GM19452 (cell line): ENCODE results near the gene ACOT7.

Source experiments
- ATAC-seq: cut with Tn5 transposase; IDR thresholded peaks from one replicate; pipeline ENCODE4 v1.9.1; 2021; ENCODE audit not compliant: unreplicated experiment

ACOT7 gene

GRCh38 chr1:6292102-6292501 lies 101.5 kb downstream of the ACOT7 start:
- ATAC-seq = no peak

GRCh38 chr1:6288665-6289064 lies 104.9 kb downstream of the ACOT7 start:
- ATAC-seq = no peak

GRCh38 chr1:6288026-6288425 lies 105.5 kb downstream of the ACOT7 start:
- ATAC-seq = no peak

- ATAC-seq = no peak
Observed at GRCh38 chr1:6287431-6287886, 106.1 kb downstream of the ACOT7 start.

- ATAC-seq = no peak
Observed at GRCh38 chr1:6287029-6287428, 106.5 kb downstream of the ACOT7 start.

- no peak for ATAC-seq
Observed at GRCh38 chr1:6286266-6286665, 107.3 kb downstream of the ACOT7 start.

- no peak for ATAC-seq
Observed at GRCh38 chr1:6285336-6285735, 108.2 kb downstream of the ACOT7 start.

DNA sequence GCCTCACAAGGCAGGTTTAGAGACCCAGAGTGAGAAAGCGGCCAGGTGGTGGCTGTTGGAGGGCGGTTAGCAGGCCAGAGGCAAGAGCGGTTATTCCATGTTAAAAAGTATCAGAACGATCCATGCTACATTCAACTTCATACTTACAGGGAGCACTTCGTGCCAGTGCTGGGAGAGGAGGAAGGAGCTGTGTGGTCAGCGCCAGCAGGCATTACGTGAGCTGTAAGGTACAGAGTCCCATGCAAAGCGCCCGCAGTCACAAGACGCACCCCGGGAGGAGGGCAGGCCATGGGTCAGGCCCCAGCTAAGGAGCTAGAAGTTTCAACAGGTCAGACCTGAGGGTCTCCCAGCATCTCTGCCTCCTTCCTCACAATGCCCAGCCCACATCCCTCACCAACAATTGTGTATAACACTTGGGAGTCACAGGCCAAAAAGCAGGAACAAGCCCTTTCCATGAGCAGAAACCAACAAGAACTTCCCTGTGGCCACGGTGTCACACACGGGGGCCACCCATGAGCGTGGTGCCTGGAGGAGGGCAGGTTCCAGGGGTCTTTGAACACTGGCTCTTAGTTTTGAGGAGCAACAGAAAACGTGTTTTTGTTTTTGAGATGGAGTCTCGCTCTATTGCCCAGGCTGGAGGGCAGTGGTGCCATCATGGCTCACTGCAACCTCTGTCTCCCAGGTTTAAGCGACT lies 110.8 kb downstream of the ACOT7 start:
- ATAC-seq = no peak

- no peak for ATAC-seq
Observed at GRCh38 chr1:6281511-6282402, 111.8 kb downstream of the ACOT7 start.

GRCh38 chr1:6280761-6281451 lies 112.7 kb downstream of the ACOT7 start:
- no peak for ATAC-seq

- no peak for ATAC-seq
Observed at GRCh38 chr1:6279613-6280383, 113.8 kb downstream of the ACOT7 start.

DNA sequence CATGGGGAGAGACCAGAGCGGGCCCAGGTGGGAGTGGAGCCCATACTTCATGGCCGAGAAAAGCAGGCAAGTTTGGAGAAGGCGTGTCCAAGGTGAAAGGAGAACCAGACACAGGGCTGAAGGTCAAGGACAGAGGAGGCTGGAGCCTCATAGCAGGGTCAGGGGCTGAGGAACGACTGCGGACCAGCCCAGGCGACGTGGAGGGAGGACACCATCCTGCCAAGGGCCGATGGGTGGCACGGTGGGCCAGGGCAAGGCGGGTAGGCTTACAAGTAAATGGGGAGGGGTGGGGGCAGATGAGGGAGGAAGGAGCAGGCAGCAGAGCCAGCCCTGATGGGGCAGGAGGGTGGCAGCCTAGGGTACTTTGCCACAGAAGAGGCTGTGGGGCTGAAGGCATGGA lies 114.5 kb downstream of the ACOT7 start:
- ATAC-seq = no peak

- no peak for ATAC-seq
Observed at GRCh38 chr1:6278263-6278662, 115.3 kb downstream of the ACOT7 start.

- ATAC-seq = no peak
Observed at GRCh38 chr1:6276811-6277555, 116.6 kb downstream of the ACOT7 start.

GRCh38 chr1:6275826-6276782 lies 117.5 kb downstream of the ACOT7 start:
- no peak for ATAC-seq

DNA sequence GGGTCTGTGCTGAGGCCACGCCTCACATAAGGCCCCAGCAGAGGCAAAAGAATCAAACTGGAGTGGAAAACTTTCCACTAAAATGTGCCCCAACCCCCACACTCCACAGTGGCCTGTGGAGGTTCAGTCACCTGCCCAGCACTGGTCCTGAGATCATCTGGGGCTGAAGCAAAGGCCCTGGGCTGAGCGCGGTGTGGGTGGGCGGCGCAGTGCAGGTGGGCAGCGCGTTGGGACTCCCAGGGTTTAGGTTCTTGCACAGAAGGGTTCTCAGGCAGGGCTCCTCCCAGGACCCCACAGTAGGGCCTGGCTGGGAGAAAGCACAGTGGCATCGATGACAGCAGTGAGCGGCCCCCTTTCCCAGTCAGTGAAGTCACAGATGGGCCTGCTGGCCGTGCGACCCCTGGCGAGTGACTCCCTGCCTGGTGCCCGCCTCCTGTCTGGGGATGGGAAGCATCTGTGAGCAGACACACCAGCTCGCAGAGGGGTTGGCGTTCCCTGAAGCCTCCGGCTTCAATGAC lies 118.9 kb downstream of the ACOT7 start:
- no peak for ATAC-seq

- no peak for ATAC-seq
Observed at GRCh38 chr1:6274102-6274501, 119.5 kb downstream of the ACOT7 start.

DNA sequence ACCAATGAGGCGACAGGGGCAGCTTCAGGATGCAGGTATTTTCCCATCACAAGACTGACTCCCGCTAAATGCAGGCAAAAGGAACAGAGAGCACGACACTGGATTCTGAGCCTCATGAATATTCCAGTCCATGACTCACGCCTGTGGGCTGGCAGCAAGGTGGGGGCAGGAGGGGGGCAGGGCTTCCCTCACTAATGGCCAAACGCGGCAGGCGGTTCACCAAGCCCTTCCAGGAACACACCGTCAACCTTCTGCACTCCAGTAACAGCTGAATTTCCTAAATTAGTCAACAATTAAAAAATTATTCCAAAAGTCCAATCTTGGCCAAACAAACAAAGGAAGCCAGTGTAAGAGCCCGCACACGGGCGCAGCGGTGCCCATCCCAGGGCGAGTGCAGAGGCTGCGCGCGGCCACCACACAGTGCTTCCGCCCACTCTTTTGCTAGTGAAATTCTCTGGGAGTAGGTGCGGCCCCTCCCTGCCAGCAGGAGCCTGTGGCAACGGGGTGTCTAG lies 120.1 kb downstream of the ACOT7 start:
- no peak for ATAC-seq

GRCh38 chr1:6272868-6273267 lies 120.7 kb downstream of the ACOT7 start:
- no peak for ATAC-seq
